IMR-90 (cell line): ENCODE results near the gene BNIP5. TPM values are rescaled to one million over a fixed set of nuclear protein-coding genes. Genes with fewer than 3 reads are reported as not detected.
A peak's percentile ranks its signal among the peaks of the same experiment; 100 is the strongest.

Experiments used
- ATAC-seq: fragments of 200-7000 bp; cut with Tn5 transposase; 2 replicates; pipeline ENCODE4 v1.9.1; 2020; ENCODE audit warnings: low read depth, mild to moderate bottlenecking, moderate library complexity
- BruUV-seq: library from RNA; stranded (reverse); fragments of 400-500 nt; replicated peaks from 2 replicates; lab custom pipeline; 2021; lab: Mats Ljungman, UMichigan
- CTCF ChIA-PET: fragments of 300-600 bp; formaldehyde crosslinking; extraction: SDS; loops from one replicate; lab custom pipeline; 2021; ENCODE audit warnings: antibody characterized with exemption; lab: Yijun Ruan, JAX
- POLR2A ChIA-PET: fragments of 300-600 bp; sonication (Branson Sonifier 250); formaldehyde crosslinking; loops from one replicate; lab custom pipeline; 2022; ENCODE audit warnings: antibody characterized with exemption; ENCODE audit not compliant: unreplicated experiment; lab: Charles Lee
- DNase-seq: peaks from one replicate; pipeline ENCODE4 v3.0.0; 2013
- H2AFZ ChIP-seq: replicated peaks from 2 replicates; pipeline ENCODE3; 2013; ENCODE audit warnings: low read length, mild to moderate bottlenecking; ENCODE audit not compliant: poor library complexity
- H2AK5ac ChIP-seq: 2 replicates; pipeline ENCODE4 v1.6.1; 2013; ENCODE audit warnings: low read depth, low read length, inconsistent platforms
- H2AK9ac ChIP-seq: replicated peaks from 2 replicates; pipeline ENCODE3; 2013; ENCODE audit warnings: mild to moderate bottlenecking, low read depth, low read length, moderate library complexity; ENCODE audit not compliant: poor library complexity
- H2BK120ac ChIP-seq: 2 replicates; pipeline ENCODE4 v1.6.1; 2013; ENCODE audit warnings: low read depth, low read length, inconsistent platforms
- H2BK15ac ChIP-seq: 3 replicates; pipeline ENCODE4 v1.6.1; 2013; ENCODE audit warnings: low read depth, low read length, inconsistent platforms
- H2BK20ac ChIP-seq: 2 replicates; pipeline ENCODE4 v1.6.1; 2013; ENCODE audit warnings: low read depth, mild to moderate bottlenecking, inconsistent platforms, low read length, moderate library complexity
- H2BK5ac ChIP-seq: 2 replicates; pipeline ENCODE4 v1.6.1; 2013; ENCODE audit warnings: mild to moderate bottlenecking, low read depth, low read length, inconsistent platforms; ENCODE audit not compliant: poor library complexity, severe bottlenecking
- H3K14ac ChIP-seq: replicated peaks from 2 replicates; pipeline ENCODE4 v1.6.1; 2013; ENCODE audit warnings: low read depth, low read length, inconsistent platforms
- H3K18ac ChIP-seq: 2 replicates; pipeline ENCODE4 v1.6.1; 2013; ENCODE audit warnings: low read depth, low read length, control low read depth
- H3K23ac ChIP-seq: 2 replicates; pipeline ENCODE4 v1.6.1; 2013; ENCODE audit warnings: low read depth, low read length, inconsistent platforms
- H3K27ac ChIP-seq: 2 replicates; pipeline ENCODE4 v1.5.1; 2013; ENCODE audit warnings: mild to moderate bottlenecking, control low read depth, low read length; ENCODE audit not compliant: insufficient read depth
- H3K27me3 ChIP-seq: 2 replicates; pipeline ENCODE4 v1.6.1; 2013; ENCODE audit warnings: low read length; ENCODE audit not compliant: control insufficient read depth, insufficient read depth
- H3K36me3 ChIP-seq: 2 replicates; pipeline ENCODE4 v1.6.1; 2013; ENCODE audit warnings: low read length, mixed read lengths; ENCODE audit not compliant: control insufficient read depth, insufficient read depth
- H3K4ac ChIP-seq: 2 replicates; pipeline ENCODE4 v1.6.1; 2013; ENCODE audit warnings: low read depth, low read length, inconsistent platforms
- H3K4me1 ChIP-seq: 2 replicates; pipeline ENCODE4 v1.6.1; 2013; ENCODE audit warnings: low read length, mixed read lengths; ENCODE audit not compliant: control insufficient read depth, insufficient read depth
- H3K4me2 ChIP-seq: 2 replicates; pipeline ENCODE4 v1.6.1; 2013; ENCODE audit warnings: low read depth, mild to moderate bottlenecking, control low read depth, low read length, moderate library complexity
- H3K4me3 ChIP-seq: 2 replicates; pipeline ENCODE4 v1.5.1; 2013; ENCODE audit warnings: low read depth, mild to moderate bottlenecking, control low read depth, low read length, moderate library complexity; ENCODE audit not compliant: insufficient read depth
- H3K56ac ChIP-seq: 2 replicates; pipeline ENCODE4 v1.6.1; 2013; ENCODE audit warnings: low read length, inconsistent platforms; ENCODE audit not compliant: insufficient read depth; ENCODE audit errors: extremely low read depth
- H3K79me1 ChIP-seq, 2 experiments: 2 replicates each; pipeline ENCODE4 v1.6.1; 2013; ENCODE audit warnings: low read length in 2 of 2, inconsistent platforms in 1 of 2, low read depth in 1 of 2
- H3K9ac ChIP-seq: 2 replicates; pipeline ENCODE4 v1.6.1; 2013; ENCODE audit warnings: low read depth, low read length, control low read depth
- H3K9me1 ChIP-seq: 2 replicates; pipeline ENCODE4 v1.6.1; 2013; ENCODE audit warnings: low read length, inconsistent platforms; ENCODE audit not compliant: insufficient read depth
- H3K9me3 ChIP-seq: 2 replicates; pipeline ENCODE4 v1.6.1; 2013; ENCODE audit warnings: low read length; ENCODE audit not compliant: control insufficient read depth, insufficient read depth
- H4K20me1 ChIP-seq: 2 replicates; pipeline ENCODE4 v1.6.1; 2013; ENCODE audit warnings: low read length, inconsistent platforms; ENCODE audit not compliant: insufficient read depth
- H4K5ac ChIP-seq: 2 replicates; pipeline ENCODE4 v1.6.1; 2013; ENCODE audit warnings: mild to moderate bottlenecking, low read depth, low read length, control low read depth
- H4K8ac ChIP-seq, 2 experiments: 2 replicates each; pipeline ENCODE4 v1.6.1; 2013; ENCODE audit warnings: low read depth in 2 of 2, low read length in 2 of 2, control low read depth in 1 of 2, inconsistent platforms in 1 of 2
- H4K91ac ChIP-seq: 2 replicates; pipeline ENCODE4 v1.6.1; 2013; ENCODE audit warnings: low read depth, low read length, inconsistent platforms; ENCODE audit not compliant: insufficient read depth
- RAD21 ChIP-seq: IDR thresholded peaks from 2 replicates; pipeline ENCODE4 v1.6.1; 2012; ENCODE audit warnings: low read length, improper control_type of control experiment
- SMC3 ChIP-seq: fragments of 150-350 bp; IDR thresholded peaks from 2 replicates; pipeline ENCODE4 v1.6.1; 2016; ENCODE audit warnings: low read depth, mild to moderate bottlenecking, antibody characterized with exemption, low read length, moderate library complexity
- WGBS, 2 experiments: methylation state at CpG; one replicate each; pipeline versions ENCODE4 v1.1.5 to v1.1.7; 2013; ENCODE audit warnings: missing lambda C conversion rate in 2 of 2; ENCODE audit not compliant: insufficient read length in 1 of 2; ENCODE audit errors: extremely low coverage in 2 of 2; 5-methylcytosine and 5-hydroxymethylcytosine counted together
- dilution Hi-C: fragments of 300-500 bp; cut with HindIII; formaldehyde crosslinking; loops from one replicate; pipeline ENCODE4 v1.14.3; 2018; ENCODE audit warnings: low sequenced_read_pairs; ENCODE audit not compliant: unreplicated experiment
- in situ Hi-C: fragments of 300-500 bp; cut with MboI; formaldehyde crosslinking; loops from 3 replicates; pipeline ENCODE4 v1.14.3; 2019; ENCODE audit warnings: low sequenced_read_pairs, inconsistent platforms, mixed read lengths
- intact Hi-C: fragments of 100-400 bp; cut with micrococcal nuclease; formaldehyde crosslinking; loops from 2 replicates; pipeline ENCODE4 v1.10.0; 2022
- polyA plus RNA-seq, 3 experiments: library from polyadenylated mRNA; depleted of rRNA; stranded (reverse); fragments of >200 nt; gene quantifications; 2 replicates each; pipeline ENCODE4 v1.2.3, GENCODE V29; 2012; ENCODE audit warnings: low replicate concordance in 1 of 3
- total RNA-seq: library from RNA; depleted of rRNA; stranded (reverse); fragments of >200 nt; gene quantifications from 2 replicates; pipeline ENCODE4 v1.2.3, GENCODE V29; 2012

The BNIP5 gene
- total and polyA plus RNA-seq, 2 of the 4 experiments (the other 2 are of a cell fraction): not detected

DNA sequence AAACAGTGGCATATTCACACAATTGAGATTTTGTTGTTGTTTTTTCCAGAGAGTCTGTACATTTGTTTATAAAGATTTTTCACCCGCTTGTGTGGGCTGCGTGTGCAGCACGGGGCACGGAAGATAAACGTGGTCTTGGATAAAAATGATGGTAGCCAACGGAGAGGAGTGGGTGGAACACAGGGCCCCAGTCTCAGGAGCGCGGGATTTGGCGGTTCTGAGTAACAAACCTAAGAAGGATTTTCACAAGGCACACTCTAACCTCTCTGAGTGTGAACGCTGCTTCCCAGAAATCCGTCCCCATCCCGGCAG lies 3.6 kb upstream of the BNIP5 start:
- ATAC-seq: no peak
- intact Hi-C loops: no loop called here
- no peak overlapping the region for H3K4me3 ChIP-seq
- no TSS peak for BruUV-seq
- dilution Hi-C loops: no loop called here
- H4K8ac ChIP-seq: no peak overlapping the region
- no peak overlapping the region for H2AK9ac ChIP-seq
- H3K27ac ChIP-seq: no peak overlapping the region
- H3K56ac ChIP-seq: no peak overlapping the region
- no peaks in the 10 kb centered on the region for H3K79me1 ChIP-seq
- in situ Hi-C loops: no loop called here
- H2AK5ac ChIP-seq: no peak overlapping the region
- H2BK5ac ChIP-seq: no peak overlapping the region
- H4K5ac ChIP-seq: no peak overlapping the region
- no peaks in the 10 kb centered on the region; the same call in 1 of the 2 replicates for H3K9me3 ChIP-seq
- no peak overlapping the region for H3K23ac ChIP-seq
- H3K9me1 ChIP-seq: peaks cover 4% of the 10 kb centered on the region; the same call in 1 of the 2 replicates
- no peaks in the 10 kb centered on the region for H3K4me1 ChIP-seq
- no peak for DNase-seq
- no peak overlapping the region for H3K18ac ChIP-seq
- CTCF ChIA-PET: interaction anchor here (1.1 to 1.3 kb wide), 6 partner anchors 10 to 216 kb away, joined by 3 to 22 read pairs (median 3); no protein-coding TSS in a partner anchor
- H3K4me2 ChIP-seq: no peak overlapping the region
- H3K36me3 ChIP-seq: no peaks in the 10 kb centered on the region
- no peak overlapping the region for H2BK120ac ChIP-seq
- no peaks in the 10 kb centered on the region for H4K20me1 ChIP-seq
- H4K91ac ChIP-seq: no peak overlapping the region
- 30% methylated on average over 4 of the region's 12 CpGs; no CpG with 5 or more reads in 1 of the 2 experiments for WGBS, 2 experiments
- H3K14ac ChIP-seq: no peak overlapping the region
- no peak overlapping the region for H3K4ac ChIP-seq
- H3K9ac ChIP-seq: no peak overlapping the region
- H3K27me3 ChIP-seq: peaks cover 56% of the 10 kb centered on the region
- POLR2A ChIA-PET: no interaction called here
- H2BK15ac ChIP-seq: no peak overlapping the region
- TF ChIP-seq SMC3 (no peak), RAD21 (no peak)
- H2BK20ac ChIP-seq: no peak overlapping the region
- peak overlapping the region; percentile 92 for H2AFZ ChIP-seq
